ENCODE data around the gene RNASE12.
"Not testable (repeated sequence)": the region's sequence is repeated elsewhere in the genome, so short reads cannot be mapped to it uniquely, and the experiment has no call there.

The RNASE12 gene

DNA sequence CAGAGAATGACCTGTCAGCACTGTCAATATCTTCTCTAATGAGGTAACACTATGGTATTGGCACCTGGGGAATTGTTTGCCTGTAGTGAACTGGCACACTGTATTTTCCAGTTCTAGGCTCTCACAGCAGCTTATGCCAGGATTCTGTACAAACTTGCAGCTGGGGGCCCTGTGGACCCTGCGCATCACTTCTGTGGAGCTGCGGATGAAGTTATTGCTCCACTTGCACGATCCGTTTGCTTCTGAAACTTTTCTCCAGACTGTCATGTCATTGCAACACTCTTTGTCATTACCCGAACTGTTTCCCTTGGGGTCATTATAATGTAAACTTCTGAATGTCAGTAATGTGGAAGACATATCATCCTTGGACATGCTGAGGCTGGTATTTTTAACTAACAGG, 7.3 kb downstream of the RNASE12 start:
- FAIRE-seq (no peak), DNase-seq (ENCODE audit: extremely low spot score, insufficient read length, low read depth) (no peak)

DNA sequence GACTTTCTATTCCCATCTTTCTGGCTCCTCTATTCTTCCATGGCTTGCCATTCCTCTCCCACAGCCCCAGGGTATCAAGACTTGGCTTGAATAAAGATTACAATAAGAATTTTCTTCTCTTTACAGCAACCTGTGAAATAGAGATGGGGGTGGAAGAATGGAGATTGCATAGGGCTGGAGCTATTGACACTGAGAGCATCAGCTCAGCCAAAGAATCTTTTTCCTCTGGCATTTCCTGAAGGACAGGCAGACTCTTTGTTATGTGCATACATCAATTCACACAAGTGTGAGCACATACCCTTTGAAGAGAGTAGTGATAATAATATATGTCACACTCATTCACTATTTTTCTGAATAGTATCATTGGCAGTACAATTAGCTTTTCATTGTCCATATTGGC, 8.0 kb downstream of the RNASE12 start:
- FAIRE-seq (no peak), DNase-seq (ENCODE audit: extremely low spot score, insufficient read length, low read depth) (no peak)

DNA sequence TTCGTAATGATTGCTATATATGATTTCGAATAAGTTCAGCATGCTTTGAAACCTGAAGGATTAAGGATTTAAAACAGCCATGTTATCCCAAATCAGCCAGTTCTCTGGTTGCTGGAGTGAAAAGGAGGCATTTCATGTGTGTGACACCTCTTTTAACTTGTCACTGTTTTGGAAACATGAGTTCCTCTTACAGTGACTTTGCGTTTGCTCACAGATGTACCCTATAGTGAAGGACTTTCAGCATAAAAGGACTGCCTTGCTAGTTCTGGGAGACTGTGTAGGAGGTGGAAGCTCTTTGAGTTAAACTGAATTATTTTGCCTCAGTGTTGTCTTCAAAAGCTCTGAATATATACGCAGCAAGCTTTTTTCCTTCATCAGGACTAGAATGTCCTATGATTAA, 10.9 kb downstream of the RNASE12 start:
- FAIRE-seq (no peak), DNase-seq (ENCODE audit: extremely low spot score, insufficient read length, low read depth) (no peak)

DNA sequence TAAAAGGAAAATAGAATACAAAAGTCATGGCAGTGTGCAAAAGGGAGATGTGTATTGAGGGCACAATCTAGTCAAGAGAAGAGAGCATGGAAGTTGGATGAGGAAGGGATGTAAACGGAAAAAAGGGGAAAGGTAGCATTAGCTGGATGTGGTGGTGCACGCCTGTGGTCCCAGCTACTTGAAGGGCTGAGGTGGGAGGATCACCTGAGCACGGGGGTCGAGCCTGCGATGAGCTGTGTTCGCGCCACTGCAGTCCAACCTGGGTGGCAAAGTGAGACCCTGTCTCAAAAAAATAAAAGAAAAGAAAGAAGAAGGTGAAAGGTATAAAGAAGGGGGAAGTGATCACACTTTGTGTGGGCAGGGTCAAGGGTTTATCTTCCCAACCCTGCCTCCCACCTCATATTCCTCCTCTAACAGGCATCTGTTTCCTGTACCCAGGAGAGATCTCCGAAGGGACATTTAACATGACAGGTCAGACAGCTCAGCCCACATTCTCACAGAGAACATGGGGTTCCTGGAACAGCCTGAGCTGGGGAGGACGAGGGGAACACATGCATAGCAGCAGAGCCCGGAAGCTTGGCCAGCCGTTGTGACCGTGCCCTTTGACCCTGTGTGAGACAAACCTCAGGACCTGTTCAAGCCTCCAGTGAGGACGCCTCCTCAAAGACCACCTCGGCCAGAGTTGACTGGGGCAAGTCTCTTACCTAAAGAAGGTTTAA, 12.2 kb downstream of the RNASE12 start:
- no peak for FAIRE-seq
- no peak for DNase-seq (ENCODE audit: extremely low spot score, insufficient read length, low read depth)

DNA sequence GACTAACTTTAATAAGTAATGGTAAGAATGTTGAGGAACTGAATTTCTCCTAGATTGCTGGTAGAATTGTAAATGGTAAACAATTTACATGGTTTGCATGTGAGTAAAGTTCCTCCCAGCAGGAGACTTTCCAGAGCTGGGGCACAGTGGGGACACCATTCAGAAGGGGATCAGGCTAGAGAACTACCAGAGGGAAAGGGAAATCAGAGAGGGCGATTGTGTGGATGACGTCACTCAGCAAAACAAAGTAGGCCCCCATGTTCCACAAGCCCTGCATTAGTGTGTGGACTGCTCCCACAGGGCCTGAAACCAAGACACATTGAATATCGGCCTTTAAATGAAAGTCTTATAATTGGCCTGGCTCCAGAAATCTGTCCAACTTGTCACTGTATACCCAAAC, 12.9 kb downstream of the RNASE12 start:
- DNase-seq (ENCODE audit: extremely low spot score, insufficient read length, low read depth), result no peak
- no peak for FAIRE-seq

DNA sequence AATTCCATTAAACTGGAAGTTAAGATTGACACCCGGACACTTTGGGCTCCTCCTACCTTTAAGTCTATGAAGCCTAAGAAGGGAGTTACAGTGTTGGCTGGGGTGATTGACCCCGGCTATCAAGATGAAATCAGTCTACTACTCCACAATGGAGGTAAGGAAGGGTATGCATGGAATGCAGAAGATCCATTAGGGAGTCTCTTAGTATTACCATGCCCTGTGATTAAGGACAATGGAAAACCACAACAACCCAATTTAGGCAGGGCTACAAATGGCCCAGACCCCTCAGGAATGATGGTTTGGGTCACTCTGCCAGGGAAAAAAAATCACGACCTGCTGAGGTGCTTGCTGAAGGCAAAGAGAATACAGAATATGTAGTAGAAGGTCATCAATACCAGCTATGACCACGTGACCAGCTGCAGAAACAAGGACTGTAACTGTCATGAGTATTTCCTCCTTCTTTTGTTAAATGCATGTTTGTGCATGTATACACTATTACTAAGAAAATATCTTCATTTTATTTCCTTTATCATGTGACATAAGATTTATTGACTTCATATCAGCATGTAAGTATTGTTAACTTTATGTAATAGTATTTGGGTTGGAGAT, 18.7 kb downstream of the RNASE12 start:
- not testable (repeated sequence) for FAIRE-seq; DNase-seq (ENCODE audit: extremely low spot score, insufficient read length, low read depth)

DNA sequence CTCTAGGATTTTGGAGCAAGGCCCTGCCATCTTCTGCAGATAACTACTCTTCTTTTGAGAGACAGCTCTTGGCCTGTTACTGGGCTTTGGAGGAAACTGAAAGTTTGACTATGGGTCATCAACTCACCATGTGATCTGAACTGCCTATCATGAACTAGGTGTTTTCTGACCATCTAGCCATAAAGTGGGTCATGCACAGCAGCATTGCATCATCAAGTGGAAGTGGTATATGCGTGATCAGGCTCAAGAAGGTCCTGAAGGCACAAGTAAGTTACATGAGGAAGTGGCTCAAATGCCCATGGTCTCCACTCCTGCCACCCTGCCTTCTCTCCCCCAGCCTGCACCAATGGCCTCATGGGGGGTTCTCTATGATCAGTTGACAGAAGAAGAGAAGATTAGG, 20.5 kb downstream of the RNASE12 start:
- FAIRE-seq; DNase-seq (ENCODE audit: extremely low spot score, insufficient read length, low read depth): not testable (repeated sequence)

DNA sequence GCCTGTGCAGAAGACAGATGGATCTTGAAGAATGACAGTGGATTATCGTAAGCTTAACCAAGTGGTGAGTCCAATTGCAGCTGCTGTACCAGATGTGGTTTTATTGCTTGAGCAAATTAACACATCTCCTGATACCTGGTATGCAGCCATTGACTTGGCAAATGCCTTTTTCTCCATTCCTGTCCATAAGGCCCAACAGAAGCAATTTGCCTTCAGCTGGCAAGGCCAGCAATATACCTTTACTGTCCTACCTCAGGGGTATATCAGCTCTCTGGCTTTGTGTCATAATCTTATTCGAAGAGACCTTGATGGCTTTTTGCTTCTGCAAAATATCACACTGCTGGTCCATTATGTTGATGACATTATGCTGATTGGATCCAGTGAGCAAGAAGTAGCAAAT, 21.3 kb downstream of the RNASE12 start:
- DNase-seq (ENCODE audit: extremely low spot score, insufficient read length, low read depth); FAIRE-seq: not testable (repeated sequence)

DNA sequence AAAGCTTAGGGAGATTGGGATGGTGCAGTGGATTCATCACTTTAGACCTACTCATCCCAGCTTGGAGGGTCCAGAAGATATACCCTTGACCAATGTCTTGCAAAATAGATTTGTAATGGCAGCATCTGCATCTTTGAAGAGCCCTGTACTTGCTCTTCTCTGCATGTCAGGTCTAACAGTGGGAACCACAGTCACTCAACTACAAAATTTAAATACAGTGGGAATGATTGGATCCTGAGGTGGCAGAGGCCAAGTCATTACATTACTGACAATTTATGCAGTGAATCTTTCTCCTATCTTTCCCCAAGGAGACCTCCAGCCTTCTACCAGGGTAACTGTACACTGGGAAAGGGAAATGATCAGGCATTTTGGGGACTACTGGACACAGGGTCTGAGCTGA, 22.1 kb downstream of the RNASE12 start:
- FAIRE-seq (no peak), DNase-seq (ENCODE audit: extremely low spot score, insufficient read length, low read depth) (no peak)

DNA sequence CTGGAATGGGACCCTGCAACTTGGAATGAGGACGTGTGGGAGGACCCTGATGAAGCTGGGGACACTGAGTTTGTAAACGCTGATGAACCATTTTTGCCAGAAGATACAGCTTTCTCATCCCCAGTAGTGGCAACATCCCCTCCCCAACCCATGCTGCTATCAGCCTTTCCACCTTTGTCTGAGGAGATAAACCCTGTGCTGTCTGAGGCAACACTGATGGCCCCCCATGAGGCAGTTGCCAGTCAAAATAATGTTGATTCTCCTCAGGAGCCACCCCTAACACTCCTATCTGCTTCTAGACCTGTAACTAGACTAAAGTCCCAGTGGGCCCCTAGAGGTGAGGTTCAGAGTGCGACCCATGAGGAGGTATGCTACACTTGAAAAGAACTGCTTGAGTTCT, 22.8 kb downstream of the RNASE12 start:
- DNase-seq (ENCODE audit: extremely low spot score, insufficient read length, low read depth), result no peak
- FAIRE-seq, result no peak

DNA sequence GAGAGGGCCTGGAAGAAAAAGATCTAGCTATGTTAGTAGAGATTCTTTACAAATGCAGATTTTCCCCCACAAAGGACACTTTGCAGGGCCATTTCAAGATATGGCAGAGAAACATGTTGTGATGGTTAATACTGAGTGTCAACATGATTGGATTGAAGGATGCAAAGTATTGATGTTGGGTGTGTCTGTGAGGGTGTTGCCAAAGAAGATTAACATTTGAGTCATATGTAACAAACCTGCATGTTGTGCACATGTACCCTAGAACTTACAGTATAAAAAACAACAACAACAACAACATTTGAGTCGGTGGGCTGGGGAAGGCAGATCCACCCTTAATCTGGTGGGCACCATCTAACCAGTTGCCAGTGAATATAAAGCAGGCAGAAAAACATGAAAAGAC, 24.0 kb downstream of the RNASE12 start:
- DNase-seq (ENCODE audit: extremely low spot score, insufficient read length, low read depth); FAIRE-seq: not testable (repeated sequence)

DNA sequence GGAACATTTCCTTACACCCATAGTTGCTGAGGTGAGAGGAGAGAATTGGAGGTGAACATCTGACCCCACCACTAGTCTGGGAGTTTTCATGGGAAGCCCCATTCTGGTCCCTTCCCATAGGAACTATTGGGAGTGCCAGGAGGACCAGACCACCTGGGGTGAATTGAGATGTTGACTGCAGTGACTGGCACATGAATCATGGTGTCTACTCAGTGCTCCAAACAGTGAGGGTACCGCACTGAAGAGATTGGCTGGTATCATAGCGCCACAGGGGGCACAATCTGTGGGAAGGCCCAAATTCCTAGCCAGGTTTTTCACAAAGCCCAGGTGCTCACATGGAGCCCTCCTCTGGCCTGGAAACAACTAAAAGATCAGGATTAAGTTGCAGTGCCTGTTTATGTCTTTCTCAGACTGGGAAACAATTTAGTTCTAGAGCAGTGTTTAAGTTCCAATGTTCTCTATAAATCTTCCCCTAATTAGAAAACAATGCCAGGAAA, 26.6 kb downstream of the RNASE12 start:
- DNase-seq (ENCODE audit: extremely low spot score, insufficient read length, low read depth) (no peak), FAIRE-seq (no peak)

DNA sequence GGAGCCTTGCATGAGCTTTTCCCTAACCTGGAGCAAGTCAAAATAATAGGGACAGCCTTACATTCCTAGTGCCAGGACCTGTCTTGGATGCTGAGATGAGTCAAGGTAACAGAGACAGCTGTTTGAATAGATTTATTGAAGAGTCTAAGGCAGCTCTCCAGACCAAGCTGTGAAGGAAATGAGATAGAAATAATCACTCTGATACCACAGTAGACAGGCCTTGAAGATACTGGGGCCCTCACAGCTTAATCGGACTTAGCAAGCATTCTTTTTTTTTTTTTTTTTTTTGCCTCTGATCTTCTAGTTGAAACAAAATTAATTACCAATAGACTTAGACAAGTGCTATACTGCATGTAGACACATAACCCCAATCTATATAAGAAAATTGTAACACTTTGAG, 27.2 kb downstream of the RNASE12 start:
- no peak for FAIRE-seq
- no peak for DNase-seq (ENCODE audit: extremely low spot score, insufficient read length, low read depth)

DNA sequence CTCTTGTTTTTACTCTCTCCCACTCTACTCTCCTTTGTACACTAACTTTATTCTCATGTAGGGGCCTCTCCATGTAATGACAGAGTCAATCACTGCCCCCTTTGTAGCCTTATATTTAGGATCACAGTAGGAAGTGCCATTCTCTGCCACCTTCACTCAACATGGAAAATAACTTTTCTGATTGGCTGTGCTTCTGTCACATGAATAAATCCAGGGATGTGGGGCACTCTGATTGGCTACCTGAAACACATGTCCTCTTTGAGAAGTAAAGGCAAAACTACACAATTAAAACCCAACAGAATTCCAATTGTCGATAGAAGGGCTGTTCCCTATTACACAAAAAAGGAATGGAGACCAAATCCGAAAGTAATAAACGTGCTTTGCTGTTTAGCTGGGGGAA, 30.2 kb downstream of the RNASE12 start, which contains the start of gene RNASE9:
RNASE9 (minus strand) TSS at position 87 of the 400 bp plus-strand sequence.
- FAIRE-seq, result no peak
- DNase-seq (ENCODE audit: extremely low spot score, insufficient read length, low read depth), result no peak

DNA sequence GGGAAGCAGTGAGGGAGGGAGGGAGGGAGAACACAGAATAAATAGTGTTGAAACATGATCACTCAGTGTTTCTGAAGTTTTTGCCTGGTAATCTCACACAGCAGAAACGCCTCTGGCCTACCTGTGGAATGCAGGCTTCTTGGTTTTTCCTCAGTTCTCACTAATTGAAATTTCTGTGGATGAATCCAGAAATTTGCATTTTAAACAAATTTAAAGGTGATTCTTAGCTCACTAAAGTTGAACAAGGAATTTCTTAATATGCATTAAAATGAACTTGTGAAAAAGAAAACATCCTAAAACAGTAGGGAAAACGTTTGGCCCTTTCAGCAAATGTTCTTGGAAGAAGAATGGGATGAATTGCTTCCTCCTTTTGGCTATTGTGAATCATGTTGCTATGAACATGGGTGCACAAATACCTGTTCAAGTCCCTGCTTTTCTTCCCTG, 31.7 kb downstream of the RNASE12 start:
- DNase-seq (ENCODE audit: extremely low spot score, insufficient read length, low read depth) (no peak), FAIRE-seq (no peak)

DNA sequence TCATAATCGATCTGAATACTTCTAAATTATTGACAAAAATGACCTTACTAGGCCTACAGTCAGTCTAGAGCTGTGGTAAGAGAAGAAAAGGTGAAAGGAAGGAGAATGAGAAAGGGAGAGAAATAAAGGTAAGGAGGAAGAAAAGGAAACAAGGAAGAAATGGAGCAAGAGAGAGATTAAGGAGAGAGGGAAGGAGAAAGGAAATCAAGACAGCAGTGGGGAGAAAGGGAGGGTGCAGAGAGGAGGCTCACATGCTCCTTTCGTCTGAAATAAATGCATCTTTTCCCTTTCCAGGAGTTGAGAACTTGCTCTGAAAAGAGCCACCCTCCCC, 34.0 kb downstream of the RNASE12 start:
- DNase-seq (ENCODE audit: extremely low spot score, insufficient read length, low read depth) (no peak), FAIRE-seq (no peak)

DNA sequence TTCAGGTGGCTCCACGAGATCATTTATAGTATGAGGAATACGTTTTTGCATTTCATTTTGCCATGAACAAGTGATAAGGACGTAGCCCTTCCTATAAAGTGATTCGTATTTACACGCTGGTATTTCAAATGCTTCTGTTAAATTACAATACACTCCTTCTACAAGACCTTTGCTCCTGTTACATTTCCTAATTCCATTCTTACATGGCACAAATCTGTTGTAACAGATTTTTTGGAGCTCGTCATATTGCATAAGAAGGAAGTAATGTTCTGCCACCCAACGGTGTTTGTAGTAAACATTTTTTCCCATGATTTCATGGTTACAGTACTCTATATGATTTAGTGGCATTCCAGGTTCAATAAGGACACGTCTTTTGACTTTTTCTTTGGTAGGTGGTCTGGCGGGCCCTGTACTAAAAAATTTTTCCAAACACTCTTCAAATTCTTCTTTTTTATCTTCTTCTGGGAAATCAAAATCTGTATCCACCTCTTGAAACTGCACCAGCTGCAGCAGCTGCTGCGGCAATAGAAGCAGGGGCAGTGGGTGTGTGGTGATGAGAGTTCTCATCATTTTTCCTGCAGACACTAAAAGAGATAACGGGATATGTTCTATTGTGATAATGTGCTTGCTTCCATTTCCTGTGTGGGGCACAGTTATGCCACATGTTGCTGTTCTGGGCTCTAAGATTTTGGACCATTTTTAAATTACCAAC, 34.5 kb downstream of the RNASE12 start:
- DNase-seq (ENCODE audit: extremely low spot score, insufficient read length, low read depth), result no peak
- no peak for FAIRE-seq

DNA sequence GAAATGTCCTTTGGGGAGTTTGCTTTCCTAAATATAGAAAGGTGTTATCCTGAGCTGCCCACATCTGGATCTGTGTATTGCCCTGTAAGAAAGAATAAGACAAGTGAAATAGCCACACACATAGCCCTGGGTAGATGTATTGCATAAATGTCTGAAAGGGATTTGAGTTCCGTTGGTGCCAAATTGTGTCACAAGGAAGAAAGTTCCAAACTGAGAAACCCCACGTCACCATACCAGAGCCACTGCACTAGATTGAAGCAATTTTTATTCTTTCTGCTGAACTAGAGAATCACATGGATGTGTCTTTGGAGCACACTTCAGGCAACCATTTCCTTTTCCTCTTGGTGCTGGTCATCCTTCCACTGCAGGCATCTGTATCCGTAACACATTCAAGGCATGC, 35.3 kb downstream of the RNASE12 start:
- FAIRE-seq (no peak), DNase-seq (ENCODE audit: extremely low spot score, insufficient read length, low read depth) (no peak)

DNA sequence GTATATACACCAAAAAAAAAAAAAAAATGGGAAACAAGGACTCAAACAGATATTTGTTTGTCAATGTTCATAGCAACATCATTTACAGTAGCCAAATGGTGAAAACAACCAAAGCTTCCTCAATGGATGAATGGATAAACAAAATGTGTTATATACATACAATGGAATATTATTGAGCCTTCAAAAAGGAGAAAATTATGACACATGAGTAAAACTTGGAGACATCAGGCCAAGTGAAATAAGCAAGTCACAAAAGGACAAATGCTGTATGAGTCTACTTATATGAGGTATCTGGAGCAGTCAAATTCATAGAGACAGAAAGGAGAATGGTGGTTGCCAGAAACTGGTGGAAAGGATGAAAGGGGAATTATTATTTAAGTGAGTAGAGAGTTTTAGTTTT, 38.2 kb downstream of the RNASE12 start:
- no peak for FAIRE-seq
- DNase-seq (ENCODE audit: extremely low spot score, insufficient read length, low read depth), result no peak

DNA sequence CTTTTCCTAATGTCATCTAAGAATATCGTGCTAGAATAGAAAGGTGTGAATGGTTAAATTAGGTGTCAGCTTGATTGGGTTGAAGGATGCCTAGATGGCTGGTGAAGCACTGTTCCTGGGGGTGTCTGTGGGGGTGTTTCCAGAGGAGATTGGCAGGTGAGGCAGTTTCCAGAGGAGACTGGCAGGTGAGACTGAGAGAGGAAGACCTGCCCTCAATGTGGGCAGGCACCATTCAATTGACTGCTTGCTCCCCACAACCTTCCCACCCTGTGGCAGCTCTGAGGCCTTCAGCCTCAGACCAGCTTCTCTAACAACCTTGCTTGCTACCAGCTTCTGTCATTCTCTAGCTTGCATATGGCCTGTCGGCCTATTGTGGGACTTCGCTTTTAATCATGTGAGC, 39.6 kb downstream of the RNASE12 start:
- DNase-seq (ENCODE audit: extremely low spot score, insufficient read length, low read depth) (no peak), FAIRE-seq (no peak)

DNA sequence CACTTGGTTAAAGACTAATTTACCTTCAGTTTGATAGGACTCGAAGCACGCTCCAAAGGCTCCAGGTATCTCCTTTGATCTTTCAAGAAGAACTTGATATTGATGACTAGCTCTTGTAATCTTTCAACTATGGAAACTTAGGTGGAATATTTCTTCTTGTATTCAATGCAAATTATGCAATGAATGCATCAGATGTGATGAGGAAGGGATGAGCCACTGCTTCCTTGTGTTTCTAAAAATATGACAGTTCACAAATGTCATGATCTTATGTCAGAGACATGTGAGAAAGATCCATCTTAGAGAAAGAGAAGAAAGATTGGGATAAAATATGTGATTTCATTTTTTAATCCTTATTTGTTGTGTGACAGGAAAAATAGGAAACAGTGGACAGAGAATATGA, 40.2 kb downstream of the RNASE12 start:
- DNase-seq (ENCODE audit: extremely low spot score, insufficient read length, low read depth) (no peak), FAIRE-seq (no peak)

Measured in GM18507 (cell line).